GM23338 (cell line): ENCODE results near the gene SMCR8. TPM values are rescaled to one million over a fixed set of nuclear protein-coding genes. Genes with fewer than 3 reads are reported as not detected.

ENCODE experiments used
- ATAC-seq: fragments of 200-7000 bp; cut with Tn5 transposase; 3 replicates; pipeline ENCODE4 v1.9.1; 2020
- DNase-seq: peaks from one replicate; pipeline ENCODE4 v3.0.0-alpha.2; 2015; ENCODE audit warnings: low spot score
- H2AFZ ChIP-seq: fragments of 200-600 bp; sonication (generic); 2 replicates; pipeline ENCODE4 v1.8.0; 2016; ENCODE audit warnings: antibody characterized with exemption, mild to moderate bottlenecking, moderate library complexity
- H3F3A ChIP-seq: fragments of 200-600 bp; sonication (generic); replicated peaks from 2 replicates; pipeline ENCODE4 v1.8.0; 2017; ENCODE audit warnings: antibody characterized with exemption, mixed run types, low read depth
- H3K27ac ChIP-seq: fragments of 200-600 bp; sonication (generic); 2 replicates; pipeline ENCODE4 v1.6.1; 2016; ENCODE audit warnings: low read depth
- H3K27me3 ChIP-seq: fragments of 200-600 bp; sonication (generic); 2 replicates; pipeline ENCODE4 v1.8.0; 2016; ENCODE audit warnings: mild to moderate bottlenecking, mixed run types, moderate library complexity; ENCODE audit not compliant: insufficient read depth
- H3K36me3 ChIP-seq: fragments of 200-600 bp; sonication (generic); 2 replicates; pipeline ENCODE4 v1.8.0; 2016; ENCODE audit warnings: mild to moderate bottlenecking; ENCODE audit not compliant: insufficient read depth
- H3K4me1 ChIP-seq: fragments of 200-600 bp; sonication (generic); 2 replicates; pipeline ENCODE4 v1.8.0; 2016; ENCODE audit warnings: mild to moderate bottlenecking, moderate library complexity; ENCODE audit not compliant: insufficient read depth
- H3K4me2 ChIP-seq: fragments of 200-600 bp; sonication (generic); 2 replicates; pipeline ENCODE4 v1.7.1; 2017; ENCODE audit warnings: mixed run types
- H3K4me3 ChIP-seq: fragments of 200-600 bp; sonication (generic); 2 replicates; pipeline ENCODE4 v1.6.1; 2016; ENCODE audit warnings: mixed run types
- H3K79me2 ChIP-seq: fragments of 200-600 bp; sonication (generic); replicated peaks from 2 replicates; pipeline ENCODE4 v1.8.0; 2017; ENCODE audit warnings: mild to moderate bottlenecking; ENCODE audit not compliant: insufficient read depth
- H3K9me2 ChIP-seq: fragments of 200-600 bp; sonication (generic); 2 replicates; pipeline ENCODE4 v1.8.0; 2017; ENCODE audit not compliant: insufficient read depth
- H4K20me1 ChIP-seq: fragments of 200-600 bp; sonication (generic); replicated peaks from 2 replicates; pipeline ENCODE4 v1.8.0; 2017; ENCODE audit warnings: mild to moderate bottlenecking; ENCODE audit not compliant: insufficient read depth
- H3K27ac Mint-ChIP-seq: 2 replicates; pipeline ENCODE4 v1.8.0; 2020; ENCODE audit warnings: inconsistent platforms, mild to moderate bottlenecking, moderate library complexity, mixed read lengths
- H3K27me3 Mint-ChIP-seq: 3 replicates; pipeline ENCODE4 v1.8.0; 2022; ENCODE audit warnings: low read depth, mild to moderate bottlenecking, moderate library complexity, mixed read lengths, inconsistent platforms; ENCODE audit not compliant: insufficient read depth, poor library complexity
- H3K36me3 Mint-ChIP-seq: 3 replicates; pipeline ENCODE4 v1.8.0; 2021; ENCODE audit warnings: low read depth, mild to moderate bottlenecking, inconsistent platforms, moderate library complexity, mixed read lengths
- H3K4me1 Mint-ChIP-seq: 3 replicates; pipeline ENCODE4 v1.8.0; 2020; ENCODE audit warnings: mild to moderate bottlenecking, inconsistent platforms, mixed read lengths
- H3K4me3 Mint-ChIP-seq: 3 replicates; pipeline ENCODE4 v1.8.0; 2021; ENCODE audit warnings: moderate library complexity, mild to moderate bottlenecking, inconsistent platforms, mixed read lengths
- H3K9me3 Mint-ChIP-seq: 3 replicates; pipeline ENCODE4 v1.8.0; 2020; ENCODE audit warnings: moderate library complexity, mild to moderate bottlenecking, inconsistent platforms, mixed read lengths
- CREB1 ChIP-seq: fragments of 250-450 bp; sonication (Bioruptor Pico); IDR thresholded peaks from 2 replicates; pipeline ENCODE4 v1.5.0; 2020; ENCODE audit warnings: low read depth, mild to moderate bottlenecking, moderate library complexity
- ETS1 ChIP-seq: IDR thresholded peaks from 2 replicates; pipeline ENCODE4 v1.6.1; 2016; ENCODE audit warnings: antibody characterized with exemption
- EZH2 ChIP-seq: fragments of 200-600 bp; sonication (generic); IDR thresholded peaks from one replicate; pipeline ENCODE4 v1.8.0; 2017; ENCODE audit warnings: antibody characterized with exemption, mild to moderate bottlenecking, low read depth; ENCODE audit not compliant: unreplicated experiment
- EZH2phosphoT487 ChIP-seq: fragments of 200-600 bp; sonication (generic); IDR thresholded peaks from one replicate; pipeline ENCODE4 v1.8.1; 2018; ENCODE audit warnings: antibody characterized with exemption; ENCODE audit not compliant: unreplicated experiment
- NANOG ChIP-seq: IDR thresholded peaks from 2 replicates; pipeline ENCODE4 v1.6.1; 2016; ENCODE audit warnings: antibody characterized with exemption, borderline replicate concordance
- POLR2AphosphoS5 ChIP-seq: IDR thresholded peaks from 2 replicates; pipeline ENCODE4 v1.6.1; 2016; ENCODE audit warnings: antibody characterized with exemption, low read depth
- REST ChIP-seq: IDR thresholded peaks from one replicate; pipeline ENCODE4 v1.6.1; 2018; ENCODE audit warnings: antibody characterized with exemption; ENCODE audit not compliant: unreplicated experiment
- STAT1 ChIP-seq: IDR thresholded peaks from one replicate; pipeline ENCODE4 v1.6.1; 2016; ENCODE audit warnings: antibody characterized with exemption; ENCODE audit not compliant: unreplicated experiment
- ZNF114 ChIP-seq: fragments of 250-450 bp; sonication (Bioruptor Pico); IDR thresholded peaks from 2 replicates; pipeline ENCODE4 v1.5.0; 2020; ENCODE audit warnings: mild to moderate bottlenecking, moderate library complexity
- ZNF331 ChIP-seq: fragments of 250-450 bp; sonication (Bioruptor Pico); IDR thresholded peaks from 2 replicates; pipeline ENCODE4 v1.5.0; 2020; ENCODE audit warnings: low read depth, mild to moderate bottlenecking, moderate library complexity
- polyA plus RNA-seq: library from polyadenylated mRNA; unstranded; fragments of >200 nt; fragmentation: Nextera tagmentation; extraction: Ambion mirVana; gene quantifications from 2 replicates; pipeline ENCODE4 v1.2.1, GENCODE V29; 2016
- total RNA-seq: library from RNA; depleted of rRNA; stranded (reverse); fragments of >200 nt; shearing (Covaris generic); gene quantifications from 2 replicates; pipeline ENCODE4 v1.2.3, GENCODE V29; 2014
- TF ChIP-seq, protein P1 (sequence below): fragments of 250-450 bp; sonication (Bioruptor Pico); IDR thresholded peaks from 2 replicates; pipeline ENCODE4 v1.5.0; 2020; ENCODE audit warnings: mild to moderate bottlenecking, moderate library complexity
- TF ChIP-seq, protein P2 (sequence below), 2 experiments: fragments of 200-600 bp in 1 of 2; sonication (generic) in 1 of 2; conservative IDR thresholded peaks; 2 replicates each; pipeline versions ENCODE4 v1.5.1 to v1.6.1; 2016 to 2017; ENCODE audit warnings: antibody characterized with exemption in 2 of 2, low read depth in 2 of 2, mild to moderate bottlenecking in 2 of 2, moderate library complexity in 1 of 2

Gene SMCR8
- total and polyA plus RNA-seq, 2 experiments from 2014 or later, result 1.5 to 20.1 TPM

- TF ChIP-seq, protein P1, sequence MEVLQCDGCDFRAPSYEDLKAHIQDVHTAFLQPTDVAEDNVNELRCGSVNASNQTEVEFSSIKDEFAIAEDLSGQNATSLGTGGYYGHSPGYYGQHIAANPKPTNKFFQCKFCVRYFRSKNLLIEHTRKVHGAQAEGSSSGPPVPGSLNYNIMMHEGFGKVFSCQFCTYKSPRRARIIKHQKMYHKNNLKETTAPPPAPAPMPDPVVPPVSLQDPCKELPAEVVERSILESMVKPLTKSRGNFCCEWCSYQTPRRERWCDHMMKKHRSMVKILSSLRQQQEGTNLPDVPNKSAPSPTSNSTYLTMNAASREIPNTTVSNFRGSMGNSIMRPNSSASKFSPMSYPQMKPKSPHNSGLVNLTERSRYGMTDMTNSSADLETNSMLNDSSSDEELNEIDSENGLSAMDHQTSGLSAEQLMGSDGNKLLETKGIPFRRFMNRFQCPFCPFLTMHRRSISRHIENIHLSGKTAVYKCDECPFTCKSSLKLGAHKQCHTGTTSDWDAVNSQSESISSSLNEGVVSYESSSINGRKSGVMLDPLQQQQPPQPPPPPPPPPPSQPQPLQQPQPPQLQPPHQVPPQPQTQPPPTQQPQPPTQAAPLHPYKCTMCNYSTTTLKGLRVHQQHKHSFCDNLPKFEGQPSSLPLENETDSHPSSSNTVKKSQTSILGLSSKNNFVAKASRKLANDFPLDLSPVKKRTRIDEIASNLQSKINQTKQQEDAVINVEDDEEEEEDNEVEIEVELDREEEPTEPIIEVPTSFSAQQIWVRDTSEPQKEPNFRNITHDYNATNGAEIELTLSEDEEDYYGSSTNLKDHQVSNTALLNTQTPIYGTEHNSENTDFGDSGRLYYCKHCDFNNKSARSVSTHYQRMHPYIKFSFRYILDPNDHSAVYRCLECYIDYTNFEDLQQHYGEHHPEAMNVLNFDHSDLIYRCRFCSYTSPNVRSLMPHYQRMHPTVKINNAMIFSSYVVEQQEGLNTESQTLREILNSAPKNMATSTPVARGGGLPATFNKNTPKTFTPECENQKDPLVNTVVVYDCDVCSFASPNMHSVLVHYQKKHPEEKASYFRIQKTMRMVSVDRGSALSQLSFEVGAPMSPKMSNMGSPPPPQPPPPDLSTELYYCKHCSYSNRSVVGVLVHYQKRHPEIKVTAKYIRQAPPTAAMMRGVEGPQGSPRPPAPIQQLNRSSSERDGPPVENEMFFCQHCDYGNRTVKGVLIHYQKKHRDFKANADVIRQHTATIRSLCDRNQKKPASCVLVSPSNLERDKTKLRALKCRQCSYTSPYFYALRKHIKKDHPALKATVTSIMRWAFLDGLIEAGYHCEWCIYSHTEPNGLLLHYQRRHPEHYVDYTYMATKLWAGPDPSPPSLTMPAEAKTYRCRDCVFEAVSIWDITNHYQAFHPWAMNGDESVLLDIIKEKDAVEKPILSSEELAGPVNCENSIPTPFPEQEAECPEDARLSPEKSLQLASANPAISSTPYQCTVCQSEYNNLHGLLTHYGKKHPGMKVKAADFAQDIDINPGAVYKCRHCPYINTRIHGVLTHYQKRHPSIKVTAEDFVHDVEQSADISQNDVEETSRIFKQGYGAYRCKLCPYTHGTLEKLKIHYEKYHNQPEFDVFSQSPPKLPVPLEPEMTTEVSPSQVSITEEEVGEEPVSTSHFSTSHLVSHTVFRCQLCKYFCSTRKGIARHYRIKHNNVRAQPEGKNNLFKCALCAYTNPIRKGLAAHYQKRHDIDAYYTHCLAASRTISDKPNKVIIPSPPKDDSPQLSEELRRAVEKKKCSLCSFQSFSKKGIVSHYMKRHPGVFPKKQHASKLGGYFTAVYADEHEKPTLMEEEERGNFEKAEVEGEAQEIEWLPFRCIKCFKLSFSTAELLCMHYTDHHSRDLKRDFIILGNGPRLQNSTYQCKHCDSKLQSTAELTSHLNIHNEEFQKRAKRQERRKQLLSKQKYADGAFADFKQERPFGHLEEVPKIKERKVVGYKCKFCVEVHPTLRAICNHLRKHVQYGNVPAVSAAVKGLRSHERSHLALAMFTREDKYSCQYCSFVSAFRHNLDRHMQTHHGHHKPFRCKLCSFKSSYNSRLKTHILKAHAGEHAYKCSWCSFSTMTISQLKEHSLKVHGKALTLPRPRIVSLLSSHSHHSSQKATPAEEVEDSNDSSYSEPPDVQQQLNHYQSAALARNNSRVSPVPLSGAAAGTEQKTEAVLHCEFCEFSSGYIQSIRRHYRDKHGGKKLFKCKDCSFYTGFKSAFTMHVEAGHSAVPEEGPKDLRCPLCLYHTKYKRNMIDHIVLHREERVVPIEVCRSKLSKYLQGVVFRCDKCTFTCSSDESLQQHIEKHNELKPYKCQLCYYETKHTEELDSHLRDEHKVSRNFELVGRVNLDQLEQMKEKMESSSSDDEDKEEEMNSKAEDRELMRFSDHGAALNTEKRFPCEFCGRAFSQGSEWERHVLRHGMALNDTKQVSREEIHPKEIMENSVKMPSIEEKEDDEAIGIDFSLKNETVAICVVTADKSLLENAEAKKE, result no peak
- TF ChIP-seq ZNF114 (CRISPR knock-in tag) (no peak), CREB1 (CRISPR knock-in tag) (no peak), STAT1 (no peak)
Observed at GRCh38 chr17:18326039-18326438, 10.9 kb downstream of the SMCR8 start (continued).

DNA sequence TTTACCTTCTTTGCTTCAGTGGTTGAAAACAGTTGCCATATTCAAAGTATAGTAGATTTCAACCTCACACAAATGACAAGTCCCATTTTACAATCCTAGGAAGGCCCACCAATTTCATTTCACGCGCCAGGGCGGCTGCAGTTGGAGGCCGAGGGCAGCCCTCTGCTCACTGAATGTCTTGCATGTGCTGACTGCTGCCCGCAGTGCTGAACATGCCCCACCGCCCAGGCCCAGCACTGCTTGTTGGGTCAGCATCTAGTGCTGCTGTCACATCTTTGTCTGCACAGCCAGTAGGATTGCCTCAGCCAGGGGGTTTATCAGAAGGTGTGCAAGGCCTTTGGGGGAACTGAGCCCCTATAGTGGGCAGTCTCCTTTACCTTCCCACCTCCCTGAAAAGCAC is 11.5 kb downstream of the SMCR8 start:
- H3K4me1 Mint-ChIP-seq, result no peaks in the 10 kb centered on the region
- DNase-seq (no peak), ATAC-seq (no peak)
- H3K4me3 Mint-ChIP-seq, result no peak overlapping the region
- peaks cover 8% of the 10 kb centered on the region for H3K27me3 Mint-ChIP-seq
- no peaks in the 10 kb centered on the region; the same call in 2 of the 3 replicates for H3K9me3 Mint-ChIP-seq
- peaks cover 6% of the 10 kb centered on the region; the same call in 1 of the 2 replicates for H4K20me1 ChIP-seq
- H3K27me3 ChIP-seq, result no peaks in the 10 kb centered on the region
- H3K9me2 ChIP-seq, result no peaks in the 10 kb centered on the region
- H3K36me3 ChIP-seq, result no peaks in the 10 kb centered on the region; the same call in 1 of the 2 replicates
- H2AFZ ChIP-seq, result no peak overlapping the region
- H3K4me1 ChIP-seq, result no peaks in the 10 kb centered on the region
- no peak overlapping the region for H3K27ac ChIP-seq
- peaks cover 4% of the 10 kb centered on the region; the same call in 1 of the 2 replicates for H3K79me2 ChIP-seq
- no peaks in the 10 kb centered on the region; the same call in 1 of the 2 replicates for H3F3A ChIP-seq
- no peak overlapping the region for H3K27ac Mint-ChIP-seq
- peaks cover 61% of the 10 kb centered on the region for H3K36me3 Mint-ChIP-seq
- no peak overlapping the region for H3K4me3 ChIP-seq
- no peak overlapping the region for H3K4me2 ChIP-seq
- TF ChIP-seq CREB1 (CRISPR knock-in tag) (no peak), REST (no peak), EZH2phosphoT487 (no peak), POLR2AphosphoS5 (no peak), NANOG (no peak), EZH2 (no peak), ETS1 (no peak), STAT1 (no peak), ZNF331 (CRISPR knock-in tag) (no peak)
- TF ChIP-seq, protein P2, sequence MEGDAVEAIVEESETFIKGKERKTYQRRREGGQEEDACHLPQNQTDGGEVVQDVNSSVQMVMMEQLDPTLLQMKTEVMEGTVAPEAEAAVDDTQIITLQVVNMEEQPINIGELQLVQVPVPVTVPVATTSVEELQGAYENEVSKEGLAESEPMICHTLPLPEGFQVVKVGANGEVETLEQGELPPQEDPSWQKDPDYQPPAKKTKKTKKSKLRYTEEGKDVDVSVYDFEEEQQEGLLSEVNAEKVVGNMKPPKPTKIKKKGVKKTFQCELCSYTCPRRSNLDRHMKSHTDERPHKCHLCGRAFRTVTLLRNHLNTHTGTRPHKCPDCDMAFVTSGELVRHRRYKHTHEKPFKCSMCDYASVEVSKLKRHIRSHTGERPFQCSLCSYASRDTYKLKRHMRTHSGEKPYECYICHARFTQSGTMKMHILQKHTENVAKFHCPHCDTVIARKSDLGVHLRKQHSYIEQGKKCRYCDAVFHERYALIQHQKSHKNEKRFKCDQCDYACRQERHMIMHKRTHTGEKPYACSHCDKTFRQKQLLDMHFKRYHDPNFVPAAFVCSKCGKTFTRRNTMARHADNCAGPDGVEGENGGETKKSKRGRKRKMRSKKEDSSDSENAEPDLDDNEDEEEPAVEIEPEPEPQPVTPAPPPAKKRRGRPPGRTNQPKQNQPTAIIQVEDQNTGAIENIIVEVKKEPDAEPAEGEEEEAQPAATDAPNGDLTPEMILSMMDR (conservative IDR thresholded peaks at IDR 0.05; ENCODE audit: low read depth in 2 of 2), result no peak
